Activated CD4-positive, alpha-beta T cell treated with anti-CD3 and anti-CD28 coated beads for 48 hours (primary cell): ENCODE results near the gene SMURF1.

Experiments used
- DNase-seq: peaks from one replicate; pipeline ENCODE4 v3.0.0-alpha.2; 2020

Gene SMURF1

GRCh38 chr7:98981701-98982100, 162.2 kb downstream of the SMURF1 start:
- no peak for DNase-seq

- DNase-seq, result no peak
Measured at GRCh38 chr7:98978672-98979071, 165.2 kb downstream of the SMURF1 start.
